SJCRH30 (cell line): ENCODE results near the gene OR4S2. TPM values are rescaled to one million over a fixed set of nuclear protein-coding genes. Genes with fewer than 3 reads are reported as not detected.

Experiments used
- DNase-seq, 2 experiments: peaks; one replicate each; pipeline ENCODE4 v3.0.0-alpha.2; 2015 to 2020
- H3K27ac ChIP-seq: fragments of 250-450 bp; sonication (Bioruptor Pico); 2 replicates; pipeline ENCODE4 v1.5.1; 2020; ENCODE audit warnings: mild to moderate bottlenecking, moderate library complexity
- H3K27me3 ChIP-seq: fragments of 250-450 bp; sonication (Bioruptor Pico); 2 replicates; pipeline ENCODE4 v1.5.1; 2020; ENCODE audit warnings: mild to moderate bottlenecking, moderate library complexity
- H3K36me3 ChIP-seq: fragments of 250-450 bp; sonication (Bioruptor Pico); 2 replicates; pipeline ENCODE4 v1.5.1; 2020; ENCODE audit warnings: mild to moderate bottlenecking, moderate library complexity
- H3K4me1 ChIP-seq: fragments of 250-450 bp; sonication (Bioruptor Pico); 2 replicates; pipeline ENCODE4 v1.5.1; 2020; ENCODE audit warnings: mild to moderate bottlenecking, moderate library complexity
- H3K4me3 ChIP-seq: fragments of 250-450 bp; sonication (Bioruptor Pico); 2 replicates; pipeline ENCODE4 v1.5.1; 2020; ENCODE audit warnings: mild to moderate bottlenecking, moderate library complexity
- H3K9me3 ChIP-seq: fragments of 250-450 bp; sonication (Bioruptor Pico); replicated peaks from 2 replicates; pipeline ENCODE4 v1.5.1; 2020; ENCODE audit warnings: mild to moderate bottlenecking, moderate library complexity
- total RNA-seq: library from RNA; depleted of rRNA; stranded (reverse); fragments of >200 nt; shearing (Covaris generic); gene quantifications from 2 replicates; pipeline ENCODE4 v1.2.3, GENCODE V29; 2014; rRNA removed

The OR4S2 gene, protein sequence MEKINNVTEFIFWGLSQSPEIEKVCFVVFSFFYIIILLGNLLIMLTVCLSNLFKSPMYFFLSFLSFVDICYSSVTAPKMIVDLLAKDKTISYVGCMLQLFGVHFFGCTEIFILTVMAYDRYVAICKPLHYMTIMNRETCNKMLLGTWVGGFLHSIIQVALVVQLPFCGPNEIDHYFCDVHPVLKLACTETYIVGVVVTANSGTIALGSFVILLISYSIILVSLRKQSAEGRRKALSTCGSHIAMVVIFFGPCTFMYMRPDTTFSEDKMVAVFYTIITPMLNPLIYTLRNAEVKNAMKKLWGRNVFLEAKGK
- not detected in 2 replicates for total RNA-seq

DNA sequence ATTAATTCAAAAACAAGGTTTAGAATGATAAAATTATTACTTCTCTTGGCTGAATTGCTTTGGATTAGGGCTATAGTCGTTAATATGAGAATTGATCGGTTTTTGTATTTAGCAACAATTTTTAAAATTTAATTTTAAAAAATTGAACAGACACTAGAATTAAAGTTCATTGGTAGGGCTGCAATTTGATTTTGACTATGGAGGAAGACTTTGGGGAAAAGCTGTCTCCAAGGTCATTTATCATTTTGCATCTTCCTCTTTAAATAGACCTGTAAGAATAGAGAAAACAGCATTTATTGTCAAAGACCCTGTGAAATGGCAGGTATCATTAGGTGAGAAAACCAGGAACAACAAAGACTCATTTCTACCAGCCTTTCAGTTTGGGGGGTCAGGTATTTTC lies at the start of gene OR4S2:
Gene OR4S2, plus strand, starts transcription at position 301 of the 400 bp plus-strand sequence. CDS start 2,577 bp downstream, outside the sequence.
- Histone ChIP-seq H3K9me3 (no peaks in the 10 kb centered on the region), H3K4me3 (no peak within 1 kb of the TSS), H3K36me3 (no peaks in the 10 kb centered on the region), H3K27ac (no peak within 1 kb of the TSS), H3K4me1 (no peaks in the 10 kb centered on the region), H3K27me3 (no peaks in the 10 kb centered on the region)
- no peak for DNase-seq

DNA sequence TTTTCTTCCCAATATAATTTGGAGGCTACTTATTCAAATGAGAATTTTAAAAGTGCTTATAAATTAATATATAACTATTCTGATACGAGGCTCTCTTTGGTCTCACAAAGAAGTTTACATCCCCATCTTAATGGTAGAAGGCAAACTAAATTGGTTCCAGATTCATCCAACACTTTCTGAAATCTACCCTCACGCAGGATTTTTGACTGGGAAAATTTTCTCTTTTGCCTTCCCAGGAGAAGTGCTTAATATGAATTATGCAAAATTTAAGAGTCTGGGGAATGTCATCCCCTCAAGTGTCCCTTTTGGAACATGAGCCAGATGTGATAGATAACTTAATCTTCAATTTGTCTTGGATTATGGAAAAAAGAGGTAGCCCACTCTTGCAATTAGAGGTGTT lies 40.6 kb upstream of the OR4S2 start, which contains the start of gene OR4C11:
Gene OR4C11, minus strand, starts transcription at position 101 of the 400 bp plus-strand sequence. CDS start 3,272 bp downstream, outside the sequence.
- H3K36me3 ChIP-seq: no peaks in the 10 kb centered on the region
- no peaks in the 10 kb centered on the region for H3K9me3 ChIP-seq
- no peak within 1 kb of the TSS for H3K4me3 ChIP-seq
- H3K27me3 ChIP-seq: no peaks in the 10 kb centered on the region
- no peak within 1 kb of the TSS for H3K27ac ChIP-seq
- DNase-seq: no peak
- no peaks in the 10 kb centered on the region for H3K4me1 ChIP-seq

DNA sequence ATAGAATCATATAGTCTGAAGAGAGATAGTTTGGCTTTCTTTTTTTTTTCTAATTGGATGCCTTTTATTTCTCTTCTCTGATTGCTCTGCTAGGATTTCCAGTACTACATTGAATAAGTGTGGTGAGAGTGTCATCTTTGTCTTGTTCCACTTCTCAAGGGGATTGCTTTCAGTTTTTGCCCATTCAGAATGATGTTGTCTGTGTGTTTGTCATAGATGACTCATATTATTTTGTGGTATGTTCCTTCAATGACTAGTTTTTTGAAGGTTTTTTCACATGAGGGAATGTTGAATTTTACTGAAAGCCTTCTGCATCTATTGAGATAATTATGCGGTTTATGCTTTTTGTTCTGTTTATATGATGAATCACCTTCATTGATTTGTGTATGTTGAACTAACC lies 23.6 kb upstream of the OR4S2 start:
- no peaks in the 10 kb centered on the region for H3K9me3 ChIP-seq
- H3K27ac ChIP-seq: no peak overlapping the region
- no peaks in the 10 kb centered on the region for H3K36me3 ChIP-seq
- no peaks in the 10 kb centered on the region for H3K27me3 ChIP-seq
- H3K4me1 ChIP-seq: no peaks in the 10 kb centered on the region
- no peak for DNase-seq
- H3K4me3 ChIP-seq: no peak overlapping the region

DNA sequence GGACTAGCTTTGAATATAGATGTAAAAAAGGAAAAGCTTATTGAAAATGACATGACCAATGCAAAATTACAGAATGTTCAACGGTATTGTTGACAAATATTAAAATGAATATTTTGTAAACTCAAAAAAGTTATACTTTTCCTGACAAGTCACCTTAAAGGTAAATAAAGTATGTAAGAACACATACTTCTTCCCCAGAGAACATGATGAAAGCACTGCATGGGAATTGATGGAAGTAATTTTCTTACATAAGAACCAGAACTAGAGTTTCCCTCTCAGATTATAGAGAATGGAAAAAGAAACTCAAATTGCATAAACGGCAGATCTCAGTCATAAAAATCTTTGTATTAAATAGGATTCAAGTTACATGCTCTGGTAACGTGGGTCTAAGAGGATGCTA lies 13.3 kb upstream of the OR4S2 start, which contains the start of gene OR4P4:
Gene OR4P4, plus strand, starts transcription at position 301 of the 400 bp plus-strand sequence.
- Histone ChIP-seq H3K27me3 (no peaks in the 10 kb centered on the region), H3K9me3 (no peaks in the 10 kb centered on the region), H3K4me1 (no peaks in the 10 kb centered on the region), H3K4me3 (no peak within 1 kb of the TSS), H3K27ac (no peak within 1 kb of the TSS), H3K36me3 (no peaks in the 10 kb centered on the region)
- no peak for DNase-seq

DNA sequence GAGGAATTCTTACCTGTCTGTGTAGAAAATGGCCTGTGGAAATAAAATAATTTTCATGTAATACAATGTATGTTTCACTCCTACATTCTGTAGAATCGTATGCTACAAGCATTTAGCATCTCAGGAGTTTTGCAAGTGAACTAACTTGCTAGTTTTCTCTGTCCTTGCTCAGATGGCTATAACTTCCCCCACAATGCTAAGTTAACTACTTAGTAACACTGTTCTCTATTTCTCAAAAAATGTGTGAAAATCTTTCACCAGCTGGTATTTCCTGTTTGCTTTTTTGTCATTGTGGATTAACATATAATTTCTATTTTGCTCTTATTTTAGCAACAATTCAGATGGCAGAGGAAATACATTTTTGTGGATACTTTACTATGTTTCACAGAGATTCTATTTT lies 4.4 kb downstream of the OR4S2 start:
- Histone ChIP-seq H3K27me3 (peaks cover 10% of the 10 kb centered on the region), H3K36me3 (no peaks in the 10 kb centered on the region), H3K4me1 (no peaks in the 10 kb centered on the region), H3K27ac (no peak overlapping the region), H3K9me3 (no peaks in the 10 kb centered on the region), H3K4me3 (no peak overlapping the region)
- no peak for DNase-seq

DNA sequence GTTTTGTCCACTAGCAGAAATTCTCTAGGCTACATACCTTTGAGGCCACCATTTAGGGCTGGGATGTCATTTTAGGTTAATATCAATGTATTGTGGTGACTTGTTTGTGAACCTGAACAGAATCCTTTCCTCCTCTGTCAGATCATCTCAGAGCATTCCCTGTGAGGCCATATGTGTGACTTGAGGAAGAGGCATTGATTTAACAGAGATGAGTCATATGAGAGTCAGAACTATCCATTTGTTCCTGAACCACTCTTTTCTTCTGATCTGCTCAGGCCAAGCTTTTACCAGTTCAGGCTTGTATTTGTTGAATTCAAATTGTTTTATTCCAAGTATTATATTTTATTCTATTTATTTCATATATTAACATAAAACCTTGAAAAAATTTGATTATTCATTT lies 7.0 kb downstream of the OR4S2 start:
- H3K4me3 ChIP-seq: no peak overlapping the region
- peaks cover 13% of the 10 kb centered on the region for H3K27me3 ChIP-seq
- DNase-seq: no peak
- no peak overlapping the region for H3K27ac ChIP-seq
- H3K36me3 ChIP-seq: no peaks in the 10 kb centered on the region
- H3K9me3 ChIP-seq: no peaks in the 10 kb centered on the region
- no peaks in the 10 kb centered on the region for H3K4me1 ChIP-seq

DNA sequence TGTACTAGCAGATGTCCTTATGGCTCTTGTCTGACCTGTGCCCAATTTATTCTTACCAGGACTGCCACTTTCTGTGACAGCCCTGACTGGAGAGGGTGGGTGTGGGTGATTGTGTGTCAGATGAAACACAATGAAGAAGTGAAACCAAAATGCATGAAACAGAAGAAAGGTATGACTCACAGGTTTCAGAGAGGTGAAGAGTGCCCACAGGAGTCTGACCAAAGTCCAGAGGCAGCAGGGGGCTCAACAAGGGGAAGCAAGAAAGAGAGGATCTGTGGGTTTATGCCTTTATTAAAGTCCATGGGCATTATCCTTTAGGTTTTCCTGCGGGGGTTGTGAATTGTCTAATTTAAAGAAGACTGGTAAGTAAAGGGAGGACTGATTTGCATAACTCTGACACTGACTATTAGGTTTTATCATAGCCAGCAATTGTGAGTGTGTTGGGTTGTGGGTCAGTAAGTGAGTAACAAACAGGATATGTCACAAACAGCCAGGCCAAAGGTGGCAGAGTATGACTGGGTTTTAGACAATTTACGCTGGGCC lies 10.0 kb downstream of the OR4S2 start:
- no peaks in the 10 kb centered on the region for H3K4me1 ChIP-seq
- H3K9me3 ChIP-seq: no peaks in the 10 kb centered on the region
- H3K27ac ChIP-seq: no peak overlapping the region
- no peak for DNase-seq
- no peak overlapping the region for H3K4me3 ChIP-seq
- H3K27me3 ChIP-seq: peaks cover 13% of the 10 kb centered on the region
- H3K36me3 ChIP-seq: no peaks in the 10 kb centered on the region

DNA sequence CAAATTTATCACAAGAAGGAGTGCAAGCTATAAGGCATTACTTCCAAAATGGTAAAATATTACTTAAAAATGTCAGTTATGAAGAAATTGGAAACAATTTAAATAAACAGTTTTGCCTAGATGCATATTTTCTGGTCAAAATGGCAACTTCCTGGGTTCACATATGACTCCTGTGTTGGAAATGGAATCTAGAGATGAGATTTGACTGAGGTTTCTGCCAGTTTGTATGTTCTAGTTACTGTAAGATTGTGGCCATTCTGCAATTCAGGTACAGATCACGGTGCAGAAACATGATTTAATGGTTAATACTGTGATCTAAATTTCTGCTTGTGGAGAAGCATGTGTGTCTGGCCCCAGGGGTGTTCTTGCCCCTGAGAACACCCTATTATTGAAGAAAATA lies 10.5 kb downstream of the OR4S2 start:
- Histone ChIP-seq H3K36me3 (no peaks in the 10 kb centered on the region), H3K27ac (no peak overlapping the region), H3K4me1 (no peaks in the 10 kb centered on the region), H3K27me3 (peaks cover 13% of the 10 kb centered on the region), H3K9me3 (no peaks in the 10 kb centered on the region), H3K4me3 (no peak overlapping the region)
- DNase-seq: no peak

DNA sequence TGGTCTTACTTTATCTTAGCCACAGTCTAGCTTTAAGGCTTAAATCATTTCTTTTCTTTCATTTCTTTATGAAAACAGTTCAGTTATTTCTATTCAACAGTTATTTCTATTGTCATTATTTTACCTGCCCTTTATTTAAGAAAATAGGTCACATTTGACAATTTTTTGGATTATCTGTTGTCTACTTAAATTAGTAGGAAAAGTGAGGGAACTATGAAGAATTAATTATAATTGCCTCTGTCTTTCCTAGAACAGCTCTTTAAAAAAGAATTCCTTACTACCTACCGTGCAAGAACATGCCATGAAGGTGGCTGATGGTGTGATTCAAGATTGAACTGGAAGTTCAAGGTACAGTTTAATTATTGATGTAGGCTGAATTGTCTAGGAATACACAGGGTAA lies 13.8 kb downstream of the OR4S2 start, which contains the start of gene OR4C6:
Gene OR4C6, plus strand, starts transcription at position 301 of the 400 bp plus-strand sequence. CDS start 2,966 bp downstream, outside the sequence.
- Histone ChIP-seq H3K36me3 (no peaks in the 10 kb centered on the region), H3K4me3 (no peak within 1 kb of the TSS), H3K27me3 (peaks cover 5% of the 10 kb centered on the region), H3K4me1 (no peaks in the 10 kb centered on the region), H3K9me3 (no peaks in the 10 kb centered on the region), H3K27ac (no peak within 1 kb of the TSS)
- DNase-seq: no peak

DNA sequence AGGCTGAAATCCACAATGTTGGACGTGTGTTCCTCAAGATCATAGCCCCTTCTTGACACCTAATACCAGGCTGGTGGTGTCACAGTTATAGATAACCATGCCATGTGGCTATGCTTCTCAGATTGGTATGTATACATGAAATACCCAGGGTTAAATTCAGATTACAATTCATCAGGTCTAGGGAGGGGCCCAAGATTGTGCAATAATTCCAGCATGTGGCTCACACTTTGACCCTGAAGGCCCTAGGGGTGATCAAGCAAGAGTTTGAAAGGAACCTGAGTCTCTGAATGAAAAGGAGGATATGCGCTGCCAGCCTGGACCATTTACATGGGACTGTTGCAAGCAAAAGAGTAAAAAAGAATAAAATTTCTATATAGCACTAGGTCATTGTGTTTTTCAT lies 21.2 kb downstream of the OR4S2 start:
- H3K27ac ChIP-seq: no peak overlapping the region
- H3K4me3 ChIP-seq: no peak overlapping the region
- DNase-seq: no peak
- H3K4me1 ChIP-seq: no peaks in the 10 kb centered on the region
- no peaks in the 10 kb centered on the region for H3K9me3 ChIP-seq
- peaks cover 6% of the 10 kb centered on the region for H3K27me3 ChIP-seq
- H3K36me3 ChIP-seq: no peaks in the 10 kb centered on the region

DNA sequence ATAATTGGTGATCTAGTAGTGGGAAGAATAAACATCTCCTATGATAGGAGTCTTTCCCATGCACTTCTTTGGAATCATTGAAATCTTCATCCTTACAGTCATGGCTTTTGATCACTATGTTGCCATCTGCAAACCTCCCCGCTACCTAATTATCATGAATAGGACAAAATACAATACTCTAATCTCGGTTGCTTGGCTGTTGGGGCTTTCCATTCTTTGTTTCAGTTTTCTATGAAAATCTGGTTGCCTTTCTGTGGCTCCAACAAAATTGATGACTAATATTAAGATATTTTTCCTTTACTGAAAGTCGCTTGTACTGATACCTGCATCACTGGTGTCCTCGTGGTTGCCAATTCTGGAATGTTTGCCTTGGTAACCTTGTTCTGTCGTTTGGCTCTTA lies 25.7 kb downstream of the OR4S2 start:
- peaks cover 6% of the 10 kb centered on the region for H3K27me3 ChIP-seq
- H3K4me1 ChIP-seq: no peaks in the 10 kb centered on the region
- H3K9me3 ChIP-seq: no peaks in the 10 kb centered on the region
- no peak overlapping the region for H3K27ac ChIP-seq
- H3K4me3 ChIP-seq: no peak overlapping the region
- DNase-seq: no peak
- H3K36me3 ChIP-seq: no peaks in the 10 kb centered on the region

DNA sequence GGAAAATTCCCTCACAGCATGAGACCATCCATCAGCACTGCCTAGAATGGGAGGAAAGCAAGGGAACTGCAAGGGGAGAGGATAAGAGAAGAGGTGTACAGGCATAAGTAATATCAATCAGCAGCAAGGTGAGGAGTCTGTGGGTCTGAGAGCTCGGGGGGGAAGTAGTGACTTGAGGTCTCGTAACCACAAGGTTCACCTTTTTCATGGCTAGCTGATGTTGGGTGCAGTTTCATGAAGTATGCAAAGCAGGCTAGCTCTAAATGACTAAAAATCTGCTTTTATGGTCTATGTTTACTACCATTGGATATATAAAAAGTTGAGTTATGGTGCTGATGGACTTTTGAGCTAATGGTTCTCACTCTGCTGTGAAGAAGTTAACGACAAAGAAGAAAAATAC lies 49.7 kb downstream of the OR4S2 start:
- Histone ChIP-seq H3K9me3 (no peaks in the 10 kb centered on the region; the same call in 1 of the 2 replicates), H3K36me3 (no peaks in the 10 kb centered on the region), H3K27ac (no peak overlapping the region), H3K4me3 (no peak overlapping the region), H3K27me3 (0 out of 2 replicates have a peak, but pooled peaks cover 3% of the 10 kb centered on the region), H3K4me1 (no peaks in the 10 kb centered on the region)
- no peak for DNase-seq

DNA sequence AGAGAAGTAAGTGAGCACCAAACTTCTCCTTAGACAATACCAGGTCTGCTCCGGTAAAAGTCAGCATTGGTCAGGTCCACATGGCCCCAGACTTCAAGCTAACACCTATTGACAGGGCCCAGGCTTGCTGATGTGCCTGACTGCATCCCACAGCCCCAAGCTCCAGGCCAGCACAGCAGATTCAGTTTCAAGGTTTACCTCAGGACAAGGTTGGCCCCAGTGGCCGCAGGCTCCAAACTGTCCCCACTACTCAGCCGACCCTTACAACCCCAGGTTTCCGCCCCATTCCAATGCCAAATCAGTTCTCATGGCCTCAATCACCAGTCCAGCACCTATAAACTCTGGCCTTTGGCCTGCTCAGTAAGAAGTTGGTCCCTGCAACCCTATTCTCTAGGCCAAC lies 53.3 kb downstream of the OR4S2 start:
- no peak overlapping the region for H3K4me3 ChIP-seq
- H3K27ac ChIP-seq: no peak overlapping the region
- no peaks in the 10 kb centered on the region for H3K4me1 ChIP-seq
- no peak for DNase-seq
- no peaks in the 10 kb centered on the region for H3K36me3 ChIP-seq
- no peaks in the 10 kb centered on the region; the same call in 1 of the 2 replicates for H3K9me3 ChIP-seq
- no peaks in the 10 kb centered on the region for H3K27me3 ChIP-seq
